K562 (cell line): ENCODE data around the gene OVCA2. TPM values are rescaled to one million over a fixed set of nuclear protein-coding genes. Genes with fewer than 3 reads are reported as not detected.

Experiments used
- ATAC-seq: fragments of 200-7000 bp; cut with Tn5 transposase; 3 replicates; pipeline ENCODE4 v1.9.1; 2020; ENCODE audit warnings: moderate library complexity
- BruUV-seq: library from RNA; stranded (reverse); fragments of 400-500 nt; replicated peaks from 2 replicates; lab custom pipeline; 2021; lab: Mats Ljungman, UMichigan
- CTCF ChIA-PET: fragments of 300-600 bp; formaldehyde crosslinking; extraction: SDS; loops from one replicate; lab custom pipeline; 2021; ENCODE audit warnings: low intra/inter-chr PET ratio; lab: Yijun Ruan, JAX
- POLR2A ChIA-PET: fragments of 300-600, 350-650 bp; sonication (Branson Sonifier 250); formaldehyde crosslinking; extraction: SDS; loops from one replicate; lab custom pipeline; 2021; ENCODE audit warnings: antibody characterized with exemption, inconsistent platforms; lab: Yijun Ruan, JAX
- DNase-seq, 4 experiments: peaks; one replicate each; pipeline versions ENCODE4 v3.0.0 to v3.0.0-alpha.2; 2011 to 2018; ENCODE audit warnings: low spot score in 3 of 4, mixed read lengths in 3 of 4; ENCODE audit errors: extremely low read depth in 1 of 4
- FAIRE-seq: peaks from 2 replicates; lab custom pipeline; 2011; peaks lifted over from hg19 to GRCh38; lab: Jason Lieb, UNC
- H2AFZ ChIP-seq: 2 replicates; pipeline ENCODE4 v1.6.0; 2011; ENCODE audit warnings: low read depth, low read length, control low read depth, inconsistent platforms
- H3K27ac ChIP-seq: fragments of 200-600 bp; 3 replicates; pipeline ENCODE4 v1.8.0; 2011; ENCODE audit warnings: low read depth, mild to moderate bottlenecking, control low read depth, inconsistent platforms, low read length, moderate library complexity, mixed read lengths; ENCODE audit errors: extremely low read depth
- H3K27me3 ChIP-seq, 2 experiments: fragments of 300-600 bp in 1 of 2; 2 replicates in 1 of 2; 3 replicates in 1 of 2; pipeline versions ENCODE4 v1.6.0 to v1.8.0; 2011; ENCODE audit warnings: inconsistent platforms in 2 of 2, low read length in 2 of 2, mild to moderate bottlenecking in 1 of 2, mixed read lengths in 1 of 2, moderate library complexity in 1 of 2; ENCODE audit not compliant: control insufficient read depth in 2 of 2, insufficient read depth in 2 of 2
- H3K36me3 ChIP-seq: fragments of 300-600 bp; 3 replicates; pipeline ENCODE4 v1.8.0; 2011; ENCODE audit warnings: mild to moderate bottlenecking, low read length, inconsistent platforms; ENCODE audit not compliant: control insufficient read depth, insufficient read depth
- H3K4me1 ChIP-seq, 2 experiments: fragments of 200-600 bp in 1 of 2; replicated peaks in 1 of 2; 2 replicates in 1 of 2; 3 replicates in 1 of 2; pipeline versions ENCODE4 v1.5.1 to v1.8.0; 2011; ENCODE audit warnings: inconsistent platforms in 2 of 2, low read length in 2 of 2, mild to moderate bottlenecking in 1 of 2, mixed read lengths in 1 of 2, moderate library complexity in 1 of 2; ENCODE audit not compliant: control insufficient read depth in 2 of 2, insufficient read depth in 2 of 2
- H3K4me2 ChIP-seq: 2 replicates; pipeline ENCODE4 v1.6.1; 2011; ENCODE audit warnings: low read length, control low read depth, inconsistent platforms, mixed read lengths; ENCODE audit not compliant: insufficient read depth
- H3K4me3 ChIP-seq: fragments of 200-600 bp; sonication (generic), shearing (Covaris generic); 2 replicates; pipeline ENCODE4 v1.5.1; 2016; ENCODE audit warnings: control low read depth, inconsistent platforms
- H3K79me2 ChIP-seq: fragments of 200-600 bp; 3 replicates; pipeline ENCODE4 v1.8.0; 2011; ENCODE audit warnings: low read length, inconsistent platforms; ENCODE audit not compliant: control insufficient read depth, insufficient read depth
- H3K9ac ChIP-seq, 2 experiments: 2 replicates each; pipeline versions ENCODE4 v1.6.0 to v1.6.1; 2011; ENCODE audit warnings: low read depth in 2 of 2, low read length in 2 of 2, control low read depth in 1 of 2, inconsistent platforms in 1 of 2, mild to moderate bottlenecking in 1 of 2, mixed read lengths in 1 of 2; ENCODE audit not compliant: insufficient read depth in 1 of 2
- H3K9me1 ChIP-seq: one replicate; pipeline ENCODE4 v1.6.0; 2011; ENCODE audit warnings: inconsistent platforms, mild to moderate bottlenecking, low read length, moderate library complexity; ENCODE audit not compliant: control insufficient read depth, insufficient read depth
- H3K9me3 ChIP-seq: replicated peaks from 2 replicates; pipeline ENCODE4 v1.5.1; 2011; ENCODE audit warnings: low read depth, low read length, inconsistent platforms; ENCODE audit not compliant: control insufficient read depth, insufficient read depth
- H4K20me1 ChIP-seq: replicated peaks from 2 replicates; pipeline ENCODE4 v1.6.1; 2011; ENCODE audit warnings: low read length, inconsistent platforms, mixed read lengths; ENCODE audit not compliant: control insufficient read depth, insufficient read depth
- FIP1L1 ChIP-seq: fragments of 200-400 bp; formaldehyde crosslinking; IDR thresholded peaks from 2 replicates; pipeline ENCODE4 v1.6.1; 2018; ENCODE audit warnings: mild to moderate bottlenecking, low read depth, low read length; ENCODE audit not compliant: poor library complexity, severe bottlenecking
- GABPA ChIP-seq: fragments of 200-800 bp; sonication (Bioruptor generic); conservative IDR thresholded peaks from 2 replicates; pipeline ENCODE4 v1.6.1; 2016; ENCODE audit warnings: low read depth, missing genetic modification characterization, missing compliant biosample characterization
- HDAC8 ChIP-seq: fragments of 450-650 bp; IDR thresholded peaks from 2 replicates; pipeline ENCODE4 v1.6.1; 2016; ENCODE audit warnings: mild to moderate bottlenecking, missing genetic modification characterization, moderate library complexity, missing compliant biosample characterization
- JUN ChIP-seq, 2 experiments: sonication (generic) in 1 of 2; formaldehyde crosslinking in 1 of 2; IDR thresholded peaks; 2 replicates each; pipeline versions ENCODE4 v1.6.1 to v1.8.0; 2012 to 2022; ENCODE audit warnings: borderline replicate concordance in 2 of 2, mild to moderate bottlenecking in 2 of 2, improper control_type of control experiment in 1 of 2, low read depth in 1 of 2, low read length in 1 of 2, missing genetic modification reagents in 1 of 2
- KDM1A ChIP-seq, 2 experiments: fragments of 450-650 bp; IDR thresholded peaks; 2 replicates each; pipeline ENCODE4 v1.6.1; 2016; ENCODE audit warnings: mild to moderate bottlenecking in 2 of 2
- KDM5B ChIP-seq: fragments of 200-600 bp; sonication (generic); IDR thresholded peaks from 2 replicates; pipeline ENCODE4 v1.6.1; 2012; ENCODE audit warnings: low read depth, mild to moderate bottlenecking, moderate library complexity, low read length, control low read depth, inconsistent platforms; ENCODE audit not compliant: insufficient replicate concordance
- LCOR ChIP-seq: sonication (generic); formaldehyde crosslinking; IDR thresholded peaks from 2 replicates; pipeline ENCODE4 v1.8.0; 2022; ENCODE audit warnings: mild to moderate bottlenecking, missing genetic modification reagents
- POLR2H ChIP-seq: IDR thresholded peaks from 2 replicates; pipeline ENCODE4 v1.6.1; 2016; ENCODE audit warnings: missing genetic modification characterization, low read depth, mild to moderate bottlenecking, control low read depth, missing compliant biosample characterization, moderate library complexity
- RBM34 ChIP-seq: fragments of 200-400 bp; formaldehyde crosslinking; IDR thresholded peaks from 2 replicates; pipeline ENCODE4 v1.6.1; 2018; ENCODE audit warnings: low read length, borderline replicate concordance; ENCODE audit not compliant: insufficient read depth
- RCOR1 ChIP-seq, 2 experiments: IDR thresholded peaks; 2 replicates each; pipeline ENCODE4 v1.6.1; 2012; ENCODE audit warnings: low read depth in 2 of 2, low read length in 2 of 2, borderline replicate concordance in 1 of 2, improper control_type of control experiment in 1 of 2
- SMC3 ChIP-seq: conservative IDR thresholded peaks from 2 replicates; pipeline ENCODE4 v1.6.1; 2011; ENCODE audit warnings: low read depth, low read length, improper control_type of control experiment; ENCODE audit not compliant: insufficient read depth
- SRF ChIP-seq, 2 experiments: fragments of 250-450, 450-650 bp in 1 of 2; sonication (Bioruptor Pico) in 1 of 2; sonication (generic) in 1 of 2; formaldehyde crosslinking; IDR thresholded peaks; 2 replicates each; pipeline versions ENCODE4 v1.5.0 to v1.5.1; 2020 to 2022; ENCODE audit warnings: mild to moderate bottlenecking in 1 of 2, missing genetic modification reagents in 1 of 2
- STAT5B ChIP-seq: fragments of 250-450 bp; sonication (Bioruptor Pico); IDR thresholded peaks from 2 replicates; pipeline ENCODE4 v1.8.0; 2021; ENCODE audit warnings: mild to moderate bottlenecking, inconsistent platforms
- TSC22D4 ChIP-seq: fragments of 450-650 bp; IDR thresholded peaks from 2 replicates; pipeline ENCODE4 v1.6.1; 2016; ENCODE audit warnings: missing genetic modification characterization, missing biosample characterization, control low read depth
- ZNF121 ChIP-seq: sonication (generic); formaldehyde crosslinking; conservative IDR thresholded peaks from 2 replicates; pipeline ENCODE4 v1.8.0; 2022; ENCODE audit warnings: missing genetic modification reagents
- ZNF57 ChIP-seq: fragments of 450-650 bp; formaldehyde crosslinking; IDR thresholded peaks from 2 replicates; pipeline ENCODE4 v1.4.0; 2020; ENCODE audit warnings: mild to moderate bottlenecking, moderate library complexity
- ZNF79 ChIP-seq: fragments of 250-450 bp; sonication (Bioruptor Pico); IDR thresholded peaks from 2 replicates; pipeline ENCODE4 v1.4.0; 2020; ENCODE audit warnings: low read depth, mild to moderate bottlenecking, moderate library complexity
- WGBS: fragments of 100-300 bp; shearing (Covaris generic); methylation state at CpG from one replicate; pipeline ENCODE4 v1.1.6; 2016; ENCODE audit warnings: low coverage, mixed read lengths; ENCODE audit not compliant: insufficient coverage; ENCODE audit errors: missing lambda C conversion rate; 5-methylcytosine and 5-hydroxymethylcytosine counted together
- in situ Hi-C: fragments of 300-500 bp; cut with MboI; formaldehyde crosslinking; loops from 4 replicates; pipeline ENCODE4 v1.15.0; 2018; ENCODE audit warnings: inconsistent platforms, mixed read lengths
- intact Hi-C: fragments of 100-400 bp; cut with micrococcal nuclease; formaldehyde crosslinking; loops from 2 replicates; pipeline ENCODE4 v1.14.2; 2022
- polyA plus RNA-seq, 8 experiments: library from polyadenylated mRNA; depleted of rRNA in 4 of 8; stranded (reverse) in 5 of 8; unstranded in 3 of 8; fragments of >200 nt; fragmentation: Nextera tagmentation in 2 of 8; fragmentation: Illumina TruSeq in 1 of 8; extraction: Ambion mirVana in 2 of 8; extraction: Trizol in 1 of 8; gene quantifications; 2 replicates each; pipeline versions ENCODE4 v1.2.1 to v1.2.3, GENCODE V29; 2011 to 2014; ENCODE audit warnings: inconsistent platforms in 1 of 8, missing spikeins in 1 of 8
- total RNA-seq, 7 experiments: library from RNA; depleted of rRNA in 6 of 7; stranded (reverse); fragments of >200 nt in 6 of 7; fragmentation: Illumina TruSeq in 2 of 7; extraction: Trizol in 2 of 7; gene quantifications; 2 replicates each; pipeline versions ENCODE4 v1.2.1 to v1.2.3, GENCODE V29; 2011 to 2021; ENCODE audit warnings: low replicate concordance in 1 of 7
- TF ChIP-seq, protein P1 (sequence below): fragments of 250-450 bp; sonication (Bioruptor Pico); IDR thresholded peaks from 2 replicates; pipeline ENCODE4 v1.6.1; 2021; ENCODE audit warnings: mild to moderate bottlenecking
- TF ChIP-seq, protein P2 (sequence below): fragments of 200-800 bp; sonication (Bioruptor generic); IDR thresholded peaks from 2 replicates; pipeline ENCODE4 v1.6.1; 2017; ENCODE audit warnings: missing genetic modification characterization, missing compliant biosample characterization

The OVCA2 gene
- total and polyA plus RNA-seq, 9 of the 15 experiments (the other 6 are each of a cell fraction or from before 2014, with no cell fraction given) = 3.0 to 23.7 (median 14.1) TPM

DNA sequence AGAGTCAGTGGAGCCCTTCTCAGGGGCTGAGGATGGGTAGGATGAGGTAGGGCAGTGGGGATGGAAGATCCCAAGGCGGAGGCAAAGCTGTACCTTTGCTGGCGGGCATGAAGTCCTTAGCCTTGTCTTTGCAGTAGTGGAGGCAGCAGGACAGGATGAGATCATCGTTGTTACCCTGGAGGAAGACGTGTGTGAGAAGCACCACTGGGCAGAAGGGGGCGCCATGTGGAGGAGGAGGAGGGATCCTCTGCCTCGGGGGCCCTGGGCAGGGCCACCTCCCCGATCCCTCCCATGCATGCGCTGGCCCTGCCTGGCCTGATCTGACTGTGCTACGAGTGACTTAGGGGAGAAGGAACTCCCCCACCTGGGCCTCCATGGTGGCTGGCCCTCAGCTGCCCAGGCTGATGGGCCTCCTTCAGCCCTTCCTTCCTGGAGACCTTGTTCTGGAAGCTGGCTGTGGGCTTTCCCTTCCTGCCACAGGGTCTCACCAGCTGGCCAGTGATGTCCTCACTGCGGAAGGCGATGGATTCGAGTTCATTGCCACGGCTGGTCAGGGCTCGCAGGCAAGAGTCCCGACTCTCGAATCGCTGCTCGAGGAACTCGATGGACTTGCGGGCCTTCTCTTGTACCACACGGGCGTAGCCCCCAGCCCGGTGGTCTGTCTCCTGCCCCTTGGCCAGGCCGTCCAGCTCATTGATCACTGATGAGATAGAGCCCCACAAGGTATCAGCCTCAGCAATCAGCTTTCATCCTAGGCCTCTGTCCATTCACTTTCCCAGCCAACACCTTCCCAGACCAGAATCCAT is 23.4 kb downstream of the OVCA2 start:
- H3K27me3 ChIP-seq = no peaks in the 10 kb centered on the region
- POLR2A ChIA-PET = no interaction called here
- H3K4me1 ChIP-seq = peaks cover 0 to 20% of the 10 kb centered on the region in 2 experiments; a peak in 2 of 5 replicates
- H3K9me3 ChIP-seq = no peaks in the 10 kb centered on the region
- H4K20me1 ChIP-seq = no peaks in the 10 kb centered on the region
- CTCF ChIA-PET = interaction anchor here (0.6 to 0.8 kb wide), 2 partner anchors 182 to 217 kb away, joined by 3 to 4 read pairs; no protein-coding TSS in a partner anchor
- no peak overlapping the region for H3K27ac ChIP-seq
- in situ Hi-C loops (loop anchor here (10.0 kb wide), 1 partner anchor 180 kb away; no protein-coding TSS in a partner anchor), intact Hi-C loops (no loop called here)
- WGBS = 69% methylated on average over 13 of the region's 24 CpGs
- H3K9me1 ChIP-seq = no peaks in the 10 kb centered on the region
- BruUV-seq = no TSS peak
- no peak overlapping the region for H3K9ac ChIP-seq
- no peaks in the 10 kb centered on the region for H3K79me2 ChIP-seq
- H2AFZ ChIP-seq = no peak overlapping the region
- H3K36me3 ChIP-seq = peaks cover 16% of the 10 kb centered on the region; the same call in 2 of the 3 replicates
- H3K4me2 ChIP-seq = no peak overlapping the region
- DNase-seq (peak; percentile 59 to 78 (median 66)), FAIRE-seq (no peak), ATAC-seq (peak; percentile 95)
- no peak overlapping the region for H3K4me3 ChIP-seq
- no peak for TF ChIP-seq ZNF57 (CRISPR knock-in tag)
- TF ChIP-seq LCOR (CRISPR knock-in tag) = no peak
- TF ChIP-seq KDM5B = no peak
- TF ChIP-seq, protein P1, sequence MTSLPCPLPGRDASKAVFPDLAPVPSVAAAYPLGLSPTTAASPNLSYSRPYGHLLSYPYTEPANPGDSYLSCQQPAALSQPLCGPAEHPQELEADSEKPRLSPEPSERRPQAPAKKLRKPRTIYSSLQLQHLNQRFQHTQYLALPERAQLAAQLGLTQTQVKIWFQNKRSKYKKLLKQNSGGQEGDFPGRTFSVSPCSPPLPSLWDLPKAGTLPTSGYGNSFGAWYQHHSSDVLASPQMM (CRISPR knock-in tag) = no peak
- TF ChIP-seq GABPA (tag) = no peak
- no peak for TF ChIP-seq HDAC8
- TF ChIP-seq KDM1A (IDR thresholded peaks at IDR 0.05) = no peak
- TF ChIP-seq FIP1L1 = no peak
- no peak for TF ChIP-seq ZNF121 (CRISPR knock-in tag)
- no peak for TF ChIP-seq STAT5B (CRISPR knock-in tag)
- TF ChIP-seq, protein P2, sequence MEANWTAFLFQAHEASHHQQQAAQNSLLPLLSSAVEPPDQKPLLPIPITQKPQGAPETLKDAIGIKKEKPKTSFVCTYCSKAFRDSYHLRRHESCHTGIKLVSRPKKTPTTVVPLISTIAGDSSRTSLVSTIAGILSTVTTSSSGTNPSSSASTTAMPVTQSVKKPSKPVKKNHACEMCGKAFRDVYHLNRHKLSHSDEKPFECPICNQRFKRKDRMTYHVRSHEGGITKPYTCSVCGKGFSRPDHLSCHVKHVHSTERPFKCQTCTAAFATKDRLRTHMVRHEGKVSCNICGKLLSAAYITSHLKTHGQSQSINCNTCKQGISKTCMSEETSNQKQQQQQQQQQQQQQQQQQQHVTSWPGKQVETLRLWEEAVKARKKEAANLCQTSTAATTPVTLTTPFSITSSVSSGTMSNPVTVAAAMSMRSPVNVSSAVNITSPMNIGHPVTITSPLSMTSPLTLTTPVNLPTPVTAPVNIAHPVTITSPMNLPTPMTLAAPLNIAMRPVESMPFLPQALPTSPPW = 0 out of 2 replicates have a peak, but pooled peaks have one; percentile 25
- peak; percentile 15; the same call in 1 of the 2 replicates for TF ChIP-seq JUN (IDR thresholded peaks at IDR 0.05; ENCODE audit: borderline replicate concordance, low read depth, low read length)
- TF ChIP-seq JUN (CRISPR knock-in tag; IDR thresholded peaks at IDR 0.05; ENCODE audit: borderline replicate concordance) = no peak
- no peak for TF ChIP-seq SRF (CRISPR knock-in tag; IDR thresholded peaks at IDR 0.05)
- TF ChIP-seq SMC3 = peak; percentile 55
- TF ChIP-seq RCOR1 (IDR thresholded peaks at IDR 0.05; ENCODE audit: borderline replicate concordance in 1 of 2, low read depth in 2 of 2, low read length in 2 of 2) = 0 out of 4 replicates have a peak, but pooled peaks of 1 of the 2 experiments have one; percentile 13
- no peak for TF ChIP-seq ZNF79
- TF ChIP-seq RBM34 = no peak
- no peak for TF ChIP-seq POLR2H (tag)
- no peak for TF ChIP-seq TSC22D4
